Measurements from ENCODE around the gene MOB3B.

MOB3B gene

GRCh38 chr9:27356446-27356845 lies 173.2 kb downstream of the MOB3B start:
- peak; percentile 59 to 67 for DNase-seq

- no peak for DNase-seq
Observed at GRCh38 chr9:27355166-27355565, 174.4 kb downstream of the MOB3B start.

- peak in 1 of 2 donors; percentile 35 for DNase-seq
Observed at GRCh38 chr9:27353474-27354229, 176.0 kb downstream of the MOB3B start.

- DNase-seq = no peak
Observed at GRCh38 chr9:27353166-27353473, 176.5 kb downstream of the MOB3B start.

GRCh38 chr9:27352457-27353165 lies 177.0 kb downstream of the MOB3B start:
- peak; percentile 80 to 89 for DNase-seq

- peak; percentile 48 to 62 for DNase-seq
Observed at GRCh38 chr9:27351438-27351837, 178.2 kb downstream of the MOB3B start.

- DNase-seq = no peak
Observed at GRCh38 chr9:27350382-27350976, 179.1 kb downstream of the MOB3B start.

GRCh38 chr9:27349698-27350080 lies 179.9 kb downstream of the MOB3B start:
- no peak for DNase-seq

- DNase-seq = no peak
Observed at GRCh38 chr9:27348785-27349697, 180.6 kb downstream of the MOB3B start.

GRCh38 chr9:27347889-27348288 lies 181.7 kb downstream of the MOB3B start:
- peak; percentile 66 to 68 for DNase-seq

- no peak for DNase-seq
Observed at GRCh38 chr9:27344776-27345175, 184.8 kb downstream of the MOB3B start.

- DNase-seq = peak; percentile 54 to 59
Observed at GRCh38 chr9:27341545-27342294, 187.9 kb downstream of the MOB3B start.

- DNase-seq = peak; percentile 48 to 71
Observed at GRCh38 chr9:27340961-27341511, 188.6 kb downstream of the MOB3B start.

- no peak for DNase-seq
Observed at GRCh38 chr9:27340285-27340674, 189.3 kb downstream of the MOB3B start.

GRCh38 chr9:27339661-27340284 lies 189.8 kb downstream of the MOB3B start:
- DNase-seq = peak; percentile 47 to 79

- DNase-seq = no peak
Observed at GRCh38 chr9:27338527-27338903, 191.1 kb downstream of the MOB3B start.

- DNase-seq = peak; percentile 82 to 98
Observed at GRCh38 chr9:27337833-27338526, 191.6 kb downstream of the MOB3B start.

GRCh38 chr9:27337236-27337635 lies 192.4 kb downstream of the MOB3B start:
- DNase-seq = no peak

- DNase-seq = no peak
Observed at GRCh38 chr9:27336829-27337228, 192.8 kb downstream of the MOB3B start.

GRCh38 chr9:27336126-27336525 lies 193.5 kb downstream of the MOB3B start:
- no peak for DNase-seq

- peak; percentile 96 to 97 for DNase-seq
Observed at GRCh38 chr9:27335075-27335474, 194.5 kb downstream of the MOB3B start.
